Pancreas (tissue), 10 donors: ENCODE measurements around the gene ACOX3. TPM values are rescaled to one million over a fixed set of nuclear protein-coding genes. Genes with fewer than 3 reads are reported as not detected.

Experiments
- ATAC-seq, 4 donors: fragments of 200-7000 bp; cut with Tn5 transposase; one replicate each; pipeline versions ENCODE4 v1.8.0 to v1.9.1; 2020; ENCODE audit warnings: mild to moderate bottlenecking in 4 of 4, moderate library complexity in 4 of 4
- DNase-seq, 6 donors: peaks; one replicate each; pipeline ENCODE4 v3.0.0-alpha.2; 2020
- FAIRE-seq: peaks from 2 replicates; lab custom pipeline; 2012; peaks lifted over from hg19 to GRCh38; lab: Jason Lieb, UNC
- H3K27ac ChIP-seq, 4 donors: fragments of 200-600 bp; sonication (generic); 1 replicate in 3 of 4; 2 replicates in 1 of 4; pipeline versions ENCODE4 v1.5.0 to v1.8.0; 2020
- H3K27me3 ChIP-seq, 4 donors: fragments of 200-600 bp; one replicate each; pipeline ENCODE4 v1.8.0; 2021
- H3K36me3 ChIP-seq, 3 donors: fragments of 200-600 bp; sonication (generic) in 1 of 3; one replicate each; pipeline versions ENCODE4 v1.5.0 to v1.8.0; 2020 to 2021
- H3K4me1 ChIP-seq, 3 donors: fragments of 200-600 bp; one replicate each; pipeline ENCODE4 v1.8.0; 2021
- H3K4me3 ChIP-seq, 4 donors: fragments of 200-600 bp; sonication (generic) in 2 of 4; one replicate each; pipeline versions ENCODE4 v1.5.0 to v1.8.0; 2020 to 2021
- H3K9me3 ChIP-seq, 4 donors: fragments of 200-600 bp; one replicate each; pipeline ENCODE4 v1.8.0; 2021
- WGBS, 2 donors: extraction: QIAGEN DNeasy Blood & Tissue Kit; methylation state at CpG; one replicate each; pipeline ENCODE4 v1.1.7; 2013; 5-methylcytosine and 5-hydroxymethylcytosine counted together
- intact Hi-C, 3 donors: fragments of 100-400 bp; cut with DNase I; formaldehyde crosslinking; loops; one replicate each; pipeline versions ENCODE4 v1.11.1 to v1.14.2; 2022
- polyA plus RNA-seq, 2 donors: library from polyadenylated mRNA; stranded (reverse); fragments of 200-250 nt; gene quantifications; one replicate each; pipeline ENCODE4 v1.2.3, GENCODE V29; 2013
- total RNA-seq, 6 donors: library from RNA; stranded (reverse); fragmentation: NEBNext Ultra II Directional in 4 of 6; extraction: Animal tissue kit (Norgen Biotek cat#: 25700) in 4 of 6; gene quantifications; one replicate each; pipeline versions ENCODE4 v1.2.1 to v1.2.4, GENCODE V29; 2021 to 2023
- TF ChIP-seq, protein P1 (sequence below), 4 donors: fragments of 200-600 bp; sonication (generic) in 3 of 4; IDR thresholded peaks; one replicate each; pipeline versions ENCODE4 v1.5.0 to v1.8.0; 2021; ENCODE audit warnings: antibody characterized with exemption in 4 of 4
- donor health status: healthy with polysubstance abuse.
- donor health status: DM: no; HTN: no; CAD: no; lungs with moderate emphysema.
- donor health status: DM: no; HTN: no; CAD: no.
- donor health status: control.
- donor health status: control.
- donor health status: Bipolar disorder and iron deficiency.
- donor health status: DM: yes; HTN: yes; CAD: no.
- donor health status: DM: no; HTN: no; CAD: no.
- donor health status: DM: no; HTN: no; CAD: no.
- donor health status: DM: yes; HTN: yes; CAD: no.

ACOX3 gene
- total and polyA plus RNA-seq, 8 donors = 16.1 to 24.8 (median 18.6) TPM

GRCh38 chr4:8381814-8382581, 58.5 kb downstream of the ACOX3 start:
- FAIRE-seq (no peak), DNase-seq (peak in 2 of 6 donors; percentile 49 to 66), ATAC-seq (no peak)
- H3K4me1 ChIP-seq = no peaks in the 10 kb centered on the region
- H3K9me3 ChIP-seq = no peaks in the 10 kb centered on the region
- 93 to 95% methylated on average over 27 to 28 of the region's 28 CpGs for WGBS, 2 donors
- intact Hi-C loops = no loop called here
- peaks cover 0 to 15% (median 0%) of the 10 kb centered on the region in 3 donors for H3K36me3 ChIP-seq
- no peaks in the 10 kb centered on the region for H3K27me3 ChIP-seq
- TF ChIP-seq, protein P1, sequence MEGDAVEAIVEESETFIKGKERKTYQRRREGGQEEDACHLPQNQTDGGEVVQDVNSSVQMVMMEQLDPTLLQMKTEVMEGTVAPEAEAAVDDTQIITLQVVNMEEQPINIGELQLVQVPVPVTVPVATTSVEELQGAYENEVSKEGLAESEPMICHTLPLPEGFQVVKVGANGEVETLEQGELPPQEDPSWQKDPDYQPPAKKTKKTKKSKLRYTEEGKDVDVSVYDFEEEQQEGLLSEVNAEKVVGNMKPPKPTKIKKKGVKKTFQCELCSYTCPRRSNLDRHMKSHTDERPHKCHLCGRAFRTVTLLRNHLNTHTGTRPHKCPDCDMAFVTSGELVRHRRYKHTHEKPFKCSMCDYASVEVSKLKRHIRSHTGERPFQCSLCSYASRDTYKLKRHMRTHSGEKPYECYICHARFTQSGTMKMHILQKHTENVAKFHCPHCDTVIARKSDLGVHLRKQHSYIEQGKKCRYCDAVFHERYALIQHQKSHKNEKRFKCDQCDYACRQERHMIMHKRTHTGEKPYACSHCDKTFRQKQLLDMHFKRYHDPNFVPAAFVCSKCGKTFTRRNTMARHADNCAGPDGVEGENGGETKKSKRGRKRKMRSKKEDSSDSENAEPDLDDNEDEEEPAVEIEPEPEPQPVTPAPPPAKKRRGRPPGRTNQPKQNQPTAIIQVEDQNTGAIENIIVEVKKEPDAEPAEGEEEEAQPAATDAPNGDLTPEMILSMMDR (IDR thresholded peaks at IDR 0.05) = no peak
- H3K27ac ChIP-seq = no peak overlapping the region
- no peak overlapping the region for H3K4me3 ChIP-seq

DNA sequence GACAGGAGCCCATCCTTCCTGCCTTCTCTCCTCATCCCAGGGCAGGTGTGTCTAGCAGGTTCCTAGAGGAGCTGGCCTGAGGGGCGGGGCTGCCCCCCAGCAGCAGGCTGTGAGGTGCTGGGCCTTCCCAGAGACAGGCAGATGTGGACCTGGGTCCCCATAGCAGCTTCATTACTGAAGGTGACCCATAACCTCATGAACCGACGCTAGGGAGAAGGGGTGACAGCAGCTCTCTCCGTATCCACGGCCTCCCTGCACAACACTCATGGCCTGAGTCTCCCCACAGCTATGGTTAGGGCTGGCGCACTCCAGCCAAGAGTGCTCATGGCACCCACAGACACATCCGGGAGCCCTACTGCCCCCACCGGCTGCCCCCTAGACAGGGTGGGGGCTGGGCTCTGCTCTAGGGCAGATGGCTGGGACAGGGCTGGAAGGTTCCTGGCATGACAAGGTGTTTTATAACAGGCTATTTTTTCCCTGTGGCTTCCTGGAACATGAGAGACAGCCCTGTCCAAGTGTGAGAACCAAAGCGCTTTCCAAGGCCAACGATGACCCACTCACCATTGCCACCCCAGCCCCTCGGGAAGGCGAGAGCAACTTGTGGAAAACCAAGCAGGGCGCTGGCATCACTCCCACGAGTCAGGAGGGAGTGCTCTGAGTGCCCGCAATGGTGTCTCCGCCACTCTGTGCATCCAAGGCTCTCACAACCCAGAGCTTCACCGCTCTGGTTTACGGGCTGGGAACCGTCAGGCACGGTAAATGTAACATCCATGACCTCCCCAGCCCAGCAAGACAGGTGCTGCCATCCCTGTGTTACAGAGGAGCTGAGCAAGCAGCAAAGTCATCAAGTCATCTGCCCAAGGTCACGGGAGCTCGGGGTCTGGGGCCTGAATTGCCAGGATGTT, 59.8 kb downstream of the ACOX3 start:
- intact Hi-C loops = no loop called here
- Histone ChIP-seq H3K4me1 (no peaks in the 10 kb centered on the region), H3K4me3 (no peak overlapping the region), H3K27me3 (no peaks in the 10 kb centered on the region), H3K27ac (no peak overlapping the region), H3K36me3 (peaks cover 0 to 13% (median 0%) of the 10 kb centered on the region in 3 donors), H3K9me3 (no peaks in the 10 kb centered on the region)
- ATAC-seq = no peak
- WGBS, 2 donors = 92 to 93% methylated on average over 22 of the region's 22 CpGs
- peak in 1 of 6 donors; percentile 45 for DNase-seq
- TF ChIP-seq, protein P1 (IDR thresholded peaks at IDR 0.05) = no peak
- no peak for FAIRE-seq

DNA sequence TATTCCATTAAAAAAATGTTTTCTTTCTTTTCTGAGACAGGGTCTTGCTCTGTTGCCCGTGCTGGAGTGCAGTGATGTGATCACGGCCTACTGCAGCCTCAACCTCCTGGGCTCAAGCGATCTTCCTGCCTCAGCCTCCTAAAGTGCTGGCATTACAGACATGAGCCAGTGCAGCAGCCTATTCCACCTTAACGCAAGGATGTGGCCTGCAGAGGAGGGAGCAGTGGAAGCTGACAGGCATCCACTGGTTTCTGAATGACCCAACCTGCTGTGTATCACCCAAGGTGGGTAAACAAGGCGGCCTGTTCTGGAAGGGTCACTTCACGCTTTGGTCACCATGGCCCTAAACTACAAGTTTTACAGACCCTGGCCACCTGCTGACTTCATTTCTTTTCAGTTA, 60.8 kb downstream of the ACOX3 start:
- FAIRE-seq = no peak
- TF ChIP-seq, protein P1 (IDR thresholded peaks at IDR 0.05) = no peak
- no peaks in the 10 kb centered on the region for H3K27me3 ChIP-seq
- no peak for ATAC-seq
- DNase-seq = no peak
- no peak overlapping the region for H3K27ac ChIP-seq
- WGBS, 2 donors = 89 to 96% methylated on average over 6 of the region's 6 CpGs
- no peaks in the 10 kb centered on the region for H3K4me1 ChIP-seq
- no peaks in the 10 kb centered on the region for H3K9me3 ChIP-seq
- intact Hi-C loops = no loop called here
- H3K36me3 ChIP-seq = peaks cover 0 to 13% (median 0%) of the 10 kb centered on the region in 3 donors
- H3K4me3 ChIP-seq = no peak overlapping the region

- FAIRE-seq (no peak), ATAC-seq (no peak), DNase-seq (peak in 1 of 6 donors; percentile 35)
- Histone ChIP-seq H3K9me3 (no peaks in the 10 kb centered on the region), H3K36me3 (peaks cover 0 to 13% (median 0%) of the 10 kb centered on the region in 3 donors), H3K4me3 (no peak overlapping the region), H3K27me3 (no peaks in the 10 kb centered on the region), H3K4me1 (no peaks in the 10 kb centered on the region), H3K27ac (no peak overlapping the region)
- intact Hi-C loops = no loop called here
- TF ChIP-seq, protein P1 (IDR thresholded peaks at IDR 0.05) = no peak
- WGBS, 2 donors = 93 to 95% methylated on average over 12 of the region's 12 CpGs
These were observed 61.2 kb downstream of the ACOX3 start for GRCh38 chr4:8379281-8379680.
